ENCODE data around the gene ZNF598.
"Not testable (repeated sequence)": the region's sequence is repeated elsewhere in the genome, so short reads cannot be mapped to it uniquely, and the experiment has no call there.

Gene ZNF598

DNA sequence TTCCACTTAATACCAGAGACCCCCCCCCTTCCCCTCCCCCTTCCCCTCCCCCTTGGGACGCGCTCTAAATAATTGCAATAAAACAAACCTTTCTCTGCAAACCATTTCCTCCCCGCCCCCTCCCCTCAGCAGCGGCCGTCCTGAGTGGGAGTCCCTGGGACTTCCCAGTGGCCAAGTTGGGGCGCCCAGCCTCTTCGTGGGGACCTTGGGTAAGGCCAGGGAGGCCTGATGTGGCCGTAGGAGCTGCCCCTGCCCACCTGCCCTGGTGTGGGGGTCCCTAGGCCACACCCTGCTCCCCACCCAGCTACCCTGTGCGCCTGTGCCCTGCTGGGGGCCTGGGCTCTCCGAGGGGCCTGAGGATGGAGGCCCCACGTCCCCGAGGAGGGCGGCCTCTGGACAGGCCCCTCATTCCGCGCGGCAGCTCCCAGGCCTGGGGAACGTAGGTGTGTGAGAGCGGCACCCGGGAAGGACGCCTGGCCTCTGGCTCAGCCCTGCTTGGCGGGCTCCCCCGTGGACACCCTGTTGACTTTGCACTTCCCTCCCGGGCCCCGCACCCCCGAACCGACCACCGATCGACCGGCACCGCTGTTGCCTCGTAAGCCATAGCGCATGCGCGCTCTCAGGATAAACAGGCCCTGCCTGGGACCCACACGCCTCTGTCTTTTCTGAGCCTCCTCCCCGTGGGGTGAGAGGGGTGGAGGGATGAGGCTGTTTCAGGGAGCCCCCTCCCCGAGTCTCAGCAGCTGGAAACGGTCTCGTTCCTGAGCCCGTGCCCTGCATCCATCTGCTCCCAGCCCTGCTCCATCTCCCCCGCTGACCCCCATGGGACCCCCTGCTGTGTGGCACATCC lies 29.0 kb upstream of the ZNF598 start:
- Histone ChIP-seq H3K36me3 (ENCODE audit: insufficient read depth, low read length) (no peaks in the 10 kb centered on the region), H3K27ac (ENCODE audit: low read depth, low read length) (peak overlapping the region; percentile 0), H3K4me3 (ENCODE audit: low read depth in 1 of 2, low read length in 2 of 2) (peak overlapping the region in 1 of 2 donors; percentile 18), H3K4me1 (ENCODE audit: insufficient read depth, low read length) (peaks cover 62% of the 10 kb centered on the region), H3K9me3 (ENCODE audit: low read length) (no peaks in the 10 kb centered on the region), H3K9ac (ENCODE audit: low read length) (peak overlapping the region; percentile 33), H3K27me3 (ENCODE audit: control insufficient read depth in 1 of 2, insufficient read depth in 2 of 2, low read length in 2 of 2) (no peaks in the 10 kb centered on the region)

- Histone ChIP-seq H3K4me3 (ENCODE audit: low read depth in 1 of 2, low read length in 2 of 2) (no peak overlapping the region), H3K36me3 (ENCODE audit: insufficient read depth, low read length) (no peaks in the 10 kb centered on the region), H3K9me3 (ENCODE audit: low read length) (no peaks in the 10 kb centered on the region), H3K27ac (ENCODE audit: low read depth, low read length) (no peak overlapping the region), H3K9ac (ENCODE audit: low read length) (no peak overlapping the region), H3K27me3 (ENCODE audit: control insufficient read depth in 1 of 2, insufficient read depth in 2 of 2, low read length in 2 of 2) (no peaks in the 10 kb centered on the region), H3K4me1 (ENCODE audit: insufficient read depth, low read length) (peaks cover 66% of the 10 kb centered on the region)
These were observed 28.2 kb upstream of the ZNF598 start for GRCh38 chr16:2037647-2038381.

DNA sequence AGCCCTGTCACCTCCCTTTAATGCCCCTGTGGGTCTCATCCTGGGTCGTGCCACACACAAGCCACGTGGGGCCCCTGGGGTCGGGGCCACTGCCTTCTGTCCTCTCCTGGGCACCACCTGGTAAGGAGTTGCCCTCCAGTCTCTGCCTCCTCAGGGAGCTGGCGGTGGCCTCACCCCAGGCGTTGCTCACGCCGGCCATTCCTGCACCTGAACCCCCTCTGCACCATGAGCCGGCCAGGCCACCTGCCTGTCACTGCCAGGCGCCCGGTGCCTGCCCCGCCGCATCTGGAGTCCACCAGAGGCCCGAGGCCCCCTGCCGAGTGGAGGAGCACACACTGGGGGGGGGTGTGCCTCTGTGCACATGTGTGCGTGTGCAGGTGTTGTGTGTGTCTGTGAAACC lies 27.5 kb upstream of the ZNF598 start:
- H3K36me3 ChIP-seq (ENCODE audit: insufficient read depth, low read length), result no peaks in the 10 kb centered on the region
- peaks cover 66% of the 10 kb centered on the region for H3K4me1 ChIP-seq (ENCODE audit: insufficient read depth, low read length)
- H3K9me3 ChIP-seq (ENCODE audit: low read length), result no peaks in the 10 kb centered on the region
- no peak overlapping the region for H3K9ac ChIP-seq (ENCODE audit: low read length)
- H3K27ac ChIP-seq (ENCODE audit: low read depth, low read length), result no peak overlapping the region
- no peaks in the 10 kb centered on the region for H3K27me3 ChIP-seq (ENCODE audit: control insufficient read depth in 1 of 2, insufficient read depth in 2 of 2, low read length in 2 of 2)
- H3K4me3 ChIP-seq (ENCODE audit: low read depth in 1 of 2, low read length in 2 of 2), result no peak overlapping the region

GRCh38 chr16:2036200-2036966 lies 26.8 kb upstream of the ZNF598 start:
- no peak overlapping the region for H3K9ac ChIP-seq (ENCODE audit: low read length)
- H3K36me3 ChIP-seq (ENCODE audit: insufficient read depth, low read length), result no peaks in the 10 kb centered on the region
- H3K4me1 ChIP-seq (ENCODE audit: insufficient read depth, low read length), result peaks cover 66% of the 10 kb centered on the region
- H3K27ac ChIP-seq (ENCODE audit: low read depth, low read length), result peak overlapping the region; percentile 64
- H3K27me3 ChIP-seq (ENCODE audit: control insufficient read depth in 1 of 2, insufficient read depth in 2 of 2, low read length in 2 of 2), result no peaks in the 10 kb centered on the region
- H3K9me3 ChIP-seq (ENCODE audit: low read length), result no peaks in the 10 kb centered on the region
- H3K4me3 ChIP-seq (ENCODE audit: low read depth in 1 of 2, low read length in 2 of 2), result no peak overlapping the region

GRCh38 chr16:2035431-2036199 lies 26.0 kb upstream of the ZNF598 start:
- Histone ChIP-seq H3K27ac (ENCODE audit: low read depth, low read length) (peak overlapping the region; percentile 64), H3K36me3 (ENCODE audit: insufficient read depth, low read length) (no peaks in the 10 kb centered on the region), H3K27me3 (ENCODE audit: control insufficient read depth in 1 of 2, insufficient read depth in 2 of 2, low read length in 2 of 2) (no peaks in the 10 kb centered on the region), H3K9me3 (ENCODE audit: low read length) (no peaks in the 10 kb centered on the region), H3K4me3 (ENCODE audit: low read depth in 1 of 2, low read length in 2 of 2) (peak overlapping the region in 1 of 2 donors; percentile 0), H3K9ac (ENCODE audit: low read length) (no peak overlapping the region), H3K4me1 (ENCODE audit: insufficient read depth, low read length) (peaks cover 66% of the 10 kb centered on the region)

- Histone ChIP-seq H3K9me3 (ENCODE audit: low read length) (no peaks in the 10 kb centered on the region), H3K27ac (ENCODE audit: low read depth, low read length) (peak overlapping the region; percentile 64), H3K4me3 (ENCODE audit: low read depth in 1 of 2, low read length in 2 of 2) (peak overlapping the region in 1 of 2 donors; percentile 0), H3K9ac (ENCODE audit: low read length) (no peak overlapping the region), H3K4me1 (ENCODE audit: insufficient read depth, low read length) (peaks cover 61% of the 10 kb centered on the region), H3K27me3 (ENCODE audit: control insufficient read depth in 1 of 2, insufficient read depth in 2 of 2, low read length in 2 of 2) (no peaks in the 10 kb centered on the region), H3K36me3 (ENCODE audit: insufficient read depth, low read length) (no peaks in the 10 kb centered on the region)
These were observed 25.2 kb upstream of the ZNF598 start for GRCh38 chr16:2034696-2035430.

DNA sequence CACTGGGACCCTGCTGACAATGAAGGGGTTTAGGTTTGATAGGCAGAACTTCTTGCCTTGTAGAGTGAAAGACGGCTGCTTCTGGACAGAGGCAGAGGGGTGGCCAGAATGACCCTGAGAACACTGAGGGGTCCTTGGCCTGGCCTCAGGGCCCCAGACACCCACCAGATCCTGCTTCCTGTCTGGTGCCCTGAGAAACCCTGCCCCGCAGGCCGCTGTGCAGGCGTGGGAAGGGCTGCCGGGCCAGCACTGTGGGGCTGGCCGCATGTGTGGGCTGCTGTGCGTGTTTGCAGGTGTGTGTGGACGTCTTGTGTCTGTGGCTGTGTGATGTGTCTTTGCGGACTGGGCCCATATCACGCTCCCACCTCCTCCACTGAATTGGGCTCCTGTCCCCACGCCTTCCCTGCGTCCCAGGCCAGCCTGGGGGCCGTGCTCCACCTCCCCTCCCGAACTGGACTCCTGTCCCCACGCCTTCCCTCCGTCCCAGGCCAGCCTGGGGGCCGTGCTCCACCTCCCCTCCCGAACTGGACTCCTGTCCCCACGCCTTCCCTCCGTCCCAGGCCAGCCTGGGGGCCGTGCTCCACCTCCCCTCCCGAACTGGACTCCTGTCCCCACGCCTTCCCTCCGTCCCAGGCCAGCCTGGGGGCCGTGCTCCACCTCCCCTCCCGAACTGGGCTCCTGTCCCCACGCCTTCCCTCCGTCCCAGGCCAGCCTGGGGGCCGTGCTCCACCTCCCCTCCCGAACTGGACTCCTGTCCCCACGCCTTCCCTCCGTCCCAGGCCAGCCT lies 24.5 kb upstream of the ZNF598 start:
- peak overlapping the region in 1 of 2 donors; percentile 64 for H3K4me3 ChIP-seq (ENCODE audit: low read depth in 1 of 2, low read length in 2 of 2)
- peak overlapping the region; percentile 86 for H3K27ac ChIP-seq (ENCODE audit: low read depth, low read length)
- not testable (repeated sequence) for H3K9me3 ChIP-seq (ENCODE audit: low read length); H3K27me3 ChIP-seq (ENCODE audit: control insufficient read depth in 1 of 2, insufficient read depth in 2 of 2, low read length in 2 of 2); H3K36me3 ChIP-seq (ENCODE audit: insufficient read depth, low read length)
- H3K9ac ChIP-seq (ENCODE audit: low read length), result peak overlapping the region; percentile 61
- peaks cover 53% of the 10 kb centered on the region for H3K4me1 ChIP-seq (ENCODE audit: insufficient read depth, low read length)

GRCh38 chr16:2033057-2033908 lies 23.7 kb upstream of the ZNF598 start:
- H3K4me1 ChIP-seq (ENCODE audit: insufficient read depth, low read length), result peaks cover 48% of the 10 kb centered on the region
- H3K27ac ChIP-seq (ENCODE audit: low read depth, low read length), result peak overlapping the region; percentile 86
- H3K27me3 ChIP-seq (ENCODE audit: control insufficient read depth in 1 of 2, insufficient read depth in 2 of 2, low read length in 2 of 2), result no peaks in the 10 kb centered on the region
- no peaks in the 10 kb centered on the region for H3K36me3 ChIP-seq (ENCODE audit: insufficient read depth, low read length)
- H3K9me3 ChIP-seq (ENCODE audit: low read length), result no peaks in the 10 kb centered on the region
- peak overlapping the region; percentile 30 to 64 for H3K4me3 ChIP-seq (ENCODE audit: low read depth in 1 of 2, low read length in 2 of 2)
- peak overlapping the region; percentile 61 for H3K9ac ChIP-seq (ENCODE audit: low read length)

DNA sequence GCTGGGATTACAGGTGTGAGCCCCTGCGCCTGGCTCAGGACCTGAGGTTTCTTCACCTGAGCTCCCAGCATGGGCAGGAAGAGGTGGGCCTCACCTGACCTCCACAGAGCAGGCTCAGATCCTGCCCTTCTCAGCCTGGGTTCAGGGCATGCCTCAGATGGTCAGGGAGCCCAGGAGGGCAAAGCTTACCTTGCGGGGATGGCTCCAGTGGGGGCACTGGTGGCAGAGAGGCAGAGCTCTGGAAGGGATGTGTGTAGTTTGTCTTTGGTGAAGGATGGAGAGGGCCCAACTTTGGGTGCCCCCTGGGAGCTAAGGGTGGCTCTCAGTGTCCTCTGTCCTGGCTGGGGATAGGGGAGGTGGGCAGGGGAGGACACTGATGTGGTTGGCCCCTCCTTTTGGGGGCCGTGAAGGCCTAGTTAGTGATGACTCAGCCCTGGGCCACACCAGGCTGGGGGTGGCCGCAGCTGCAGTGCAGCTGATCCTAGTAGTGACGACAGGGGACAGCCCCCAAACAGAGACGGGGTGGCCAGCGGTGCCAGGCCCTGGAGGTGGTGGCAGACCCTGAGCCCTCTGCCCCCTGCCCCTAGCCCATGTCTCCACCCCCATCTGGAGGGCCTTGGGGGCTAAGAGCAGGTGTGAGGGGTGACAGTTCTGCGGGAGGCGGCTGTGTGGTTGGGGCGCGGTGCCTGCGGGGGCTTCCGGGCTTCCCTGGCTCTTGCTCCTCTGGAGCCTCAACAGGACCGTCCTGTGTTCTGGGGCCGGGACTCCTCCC lies 22.9 kb upstream of the ZNF598 start:
- Histone ChIP-seq H3K27me3 (ENCODE audit: control insufficient read depth in 1 of 2, insufficient read depth in 2 of 2, low read length in 2 of 2) (no peaks in the 10 kb centered on the region), H3K4me1 (ENCODE audit: insufficient read depth, low read length) (peaks cover 51% of the 10 kb centered on the region), H3K4me3 (ENCODE audit: low read depth in 1 of 2, low read length in 2 of 2) (no peak overlapping the region), H3K36me3 (ENCODE audit: insufficient read depth, low read length) (no peaks in the 10 kb centered on the region), H3K9ac (ENCODE audit: low read length) (no peak overlapping the region), H3K9me3 (ENCODE audit: low read length) (no peaks in the 10 kb centered on the region), H3K27ac (ENCODE audit: low read depth, low read length) (peak overlapping the region; percentile 86)
